GM18505 (cell line): ENCODE measurements around the gene TENT5C.

Source experiments
- ATAC-seq: cut with Tn5 transposase; IDR thresholded peaks from one replicate; pipeline ENCODE4 v1.9.1; 2021; ENCODE audit not compliant: unreplicated experiment
- POLR2A ChIP-seq: IDR thresholded peaks from 4 replicates; pipeline ENCODE4 v1.6.1; 2011; ENCODE audit warnings: borderline replicate concordance; ENCODE audit not compliant: insufficient read depth, insufficient read length; ENCODE audit errors: extremely low read depth

TENT5C gene

GRCh38 chr1:117658676-117659075 lies 52.8 kb downstream of the TENT5C start:
- no peak for TF ChIP-seq POLR2A
- ATAC-seq, result peak; percentile 30

DNA sequence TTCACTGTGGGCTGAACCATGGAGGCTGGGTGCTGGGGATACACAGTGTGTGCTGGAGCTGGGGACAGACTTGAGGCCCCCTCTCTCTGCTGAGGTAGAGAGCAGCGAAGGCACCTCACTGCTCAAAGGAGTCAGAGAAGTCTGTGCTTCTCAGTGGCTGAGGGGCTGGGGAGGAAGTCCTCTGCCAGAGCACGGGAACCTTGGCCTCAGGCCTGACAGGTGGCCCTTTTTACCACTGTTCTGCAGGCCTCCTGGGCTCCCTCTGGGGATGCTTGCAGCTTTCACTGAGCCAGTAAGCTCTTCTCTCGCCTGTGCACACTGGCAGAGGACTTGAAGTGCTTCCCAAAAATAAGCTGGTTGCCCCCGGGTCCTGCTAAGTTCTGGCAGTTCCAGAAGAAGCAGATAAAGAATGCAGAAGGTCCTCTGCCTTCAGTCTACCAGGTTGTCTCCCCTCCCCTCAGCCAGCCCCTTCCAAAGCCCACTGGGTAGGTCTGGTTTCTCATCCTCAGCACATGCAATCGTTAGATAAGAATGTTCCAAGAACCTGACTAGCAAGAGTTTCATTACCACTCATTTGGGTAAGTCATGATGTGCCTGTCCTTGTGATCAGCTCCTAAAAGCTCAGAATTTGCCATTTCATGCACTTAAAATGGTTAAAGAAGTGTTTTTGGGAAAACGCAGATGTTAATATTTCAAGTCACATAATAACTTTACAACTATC lies 53.9 kb downstream of the TENT5C start:
- no peak for TF ChIP-seq POLR2A
- ATAC-seq, result no peak

- no peak for ATAC-seq
- TF ChIP-seq POLR2A, result no peak
Observed at GRCh38 chr1:117660271-117660965, 54.6 kb downstream of the TENT5C start.

- TF ChIP-seq POLR2A, result no peak
- ATAC-seq, result no peak
Observed at GRCh38 chr1:117661027-117661426, 55.2 kb downstream of the TENT5C start.

- TF ChIP-seq POLR2A, result no peak
Observed at GRCh38 chr1:117662667-117663066, 56.8 kb downstream of the TENT5C start.

DNA sequence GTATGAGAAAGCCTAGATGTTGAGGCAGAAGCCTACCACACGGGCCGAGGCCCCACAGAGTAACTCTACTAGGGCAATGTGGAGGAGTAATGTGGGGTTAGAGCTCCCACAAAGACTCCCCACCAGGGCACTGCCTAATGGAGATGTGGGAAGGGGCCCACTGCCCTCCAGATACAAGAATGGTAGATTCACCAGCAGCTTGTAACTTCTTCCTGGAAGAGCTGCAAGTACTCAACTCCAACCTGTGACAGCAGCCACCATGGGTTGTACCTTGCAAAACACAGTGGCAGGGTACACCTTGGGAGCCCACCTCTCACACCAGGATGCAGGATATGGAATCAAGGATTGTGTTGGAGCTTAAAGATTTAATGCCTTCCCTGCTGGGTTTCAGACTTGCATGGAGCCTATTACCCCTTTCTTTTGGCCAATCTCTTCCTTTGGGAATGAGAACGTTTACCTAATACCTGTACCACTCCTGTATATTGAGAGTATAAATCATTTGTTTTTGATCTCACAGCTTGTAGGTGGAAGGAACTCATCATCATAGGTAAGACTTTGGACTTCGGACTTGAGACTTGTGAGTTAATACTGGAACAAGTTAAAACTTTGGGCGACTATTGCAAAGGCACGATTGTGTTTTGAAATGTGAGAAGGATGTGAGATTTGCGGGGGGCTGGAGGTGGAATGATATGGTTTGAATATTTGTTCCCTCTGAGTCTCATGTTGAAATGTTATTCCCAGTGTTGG lies 57.5 kb downstream of the TENT5C start:
- ATAC-seq, result no peak
- TF ChIP-seq POLR2A, result no peak

More at GRCh38 chr1:117662667-117663066, 56.8 kb downstream of the TENT5C start:
- ATAC-seq, result no peak

DNA sequence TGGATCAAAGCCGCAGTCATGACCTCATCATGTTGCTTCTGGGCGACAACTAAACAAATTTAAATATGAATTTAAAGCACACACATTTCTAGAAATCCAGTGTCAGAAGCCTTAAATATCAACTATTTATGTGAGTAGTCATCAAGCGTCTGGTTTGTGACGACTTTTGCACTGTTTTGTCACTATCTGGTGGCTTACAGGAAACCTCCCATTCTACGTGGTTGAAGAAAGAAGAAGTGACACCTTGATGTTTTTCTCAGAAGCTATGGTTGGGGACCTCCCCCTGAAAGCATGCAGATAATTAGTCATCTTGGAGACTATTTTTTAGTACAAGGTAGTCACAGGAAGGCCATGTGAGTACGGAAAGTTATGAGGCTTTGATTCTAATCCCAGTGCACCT lies 58.5 kb downstream of the TENT5C start:
- ATAC-seq, result peak; percentile 95
- no peak for TF ChIP-seq POLR2A

DNA sequence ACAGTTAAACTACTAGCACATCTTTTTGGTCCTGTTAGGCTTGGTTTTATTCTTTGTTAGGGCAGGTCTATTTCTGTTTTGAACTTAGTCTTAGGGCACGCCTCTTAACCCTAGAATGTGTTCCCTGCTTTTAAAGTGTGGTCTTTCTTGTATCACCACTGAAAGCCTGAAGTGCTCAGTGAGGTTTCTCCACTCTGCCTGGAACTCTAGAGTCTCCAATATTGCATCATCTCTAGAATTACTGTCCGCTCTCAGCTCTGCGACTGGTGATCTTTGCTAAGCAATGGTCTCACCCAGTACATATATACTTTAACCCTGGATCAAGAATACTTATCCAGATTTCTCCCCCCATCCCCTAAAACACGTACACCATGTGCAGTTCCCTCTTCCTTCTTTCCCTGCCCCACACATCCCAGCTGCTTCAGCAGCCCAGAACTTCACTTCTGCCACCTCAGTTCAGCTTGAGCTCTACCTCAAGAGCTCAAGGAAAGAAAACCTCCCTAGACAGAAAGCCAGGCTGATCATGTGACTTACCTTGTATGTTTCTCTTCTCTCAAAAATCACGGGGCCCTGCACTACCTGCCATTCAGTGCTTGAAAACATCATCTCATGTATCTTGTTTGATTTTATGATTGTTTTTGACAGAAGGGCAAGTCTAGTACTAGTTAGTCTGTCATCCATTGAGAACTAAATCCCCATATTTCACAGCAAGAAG lies 59.9 kb downstream of the TENT5C start:
- ATAC-seq, result no peak
- TF ChIP-seq POLR2A, result no peak

- no peak for TF ChIP-seq POLR2A
- ATAC-seq, result no peak
Observed at GRCh38 chr1:117669572-117669971, 63.7 kb downstream of the TENT5C start.

DNA sequence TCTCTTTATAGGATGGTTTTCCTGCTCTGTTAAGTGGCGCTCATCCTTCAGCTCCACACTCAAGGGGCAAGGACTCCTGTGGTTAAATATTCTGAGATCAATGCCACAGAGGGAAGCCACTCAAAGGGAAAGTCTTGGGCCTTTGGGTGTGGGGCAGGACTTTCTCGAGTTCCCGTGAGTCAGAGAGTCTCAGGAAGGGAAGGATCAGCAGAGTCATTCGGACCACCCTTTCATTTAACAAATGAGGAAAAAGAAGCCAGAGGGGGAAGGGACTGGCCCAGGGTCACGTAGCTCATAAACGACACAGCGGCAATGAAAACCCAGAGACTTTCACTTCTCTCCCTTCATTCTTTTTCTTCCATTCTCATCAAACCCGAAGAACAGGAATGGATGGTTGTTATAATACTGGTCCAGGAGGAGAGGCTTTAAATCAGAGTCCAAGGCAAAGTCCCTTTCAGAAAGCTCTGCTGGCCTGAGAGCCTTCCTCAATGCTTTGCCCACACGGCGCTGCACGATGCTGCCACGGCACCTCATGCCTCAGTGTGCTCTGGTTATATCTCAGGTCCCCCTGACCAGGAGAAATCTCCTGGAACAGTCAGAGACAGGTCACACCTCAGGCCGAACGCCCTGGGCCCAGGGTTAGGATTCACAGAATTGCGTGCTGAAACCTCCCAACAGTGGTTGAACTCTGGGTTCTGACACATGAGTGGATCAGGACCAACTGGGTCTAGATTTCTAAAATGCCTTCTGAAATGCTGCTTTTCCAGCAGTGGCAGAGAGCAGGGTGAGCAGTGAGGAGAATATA lies 65.3 kb downstream of the TENT5C start:
- TF ChIP-seq POLR2A, result no peak
- ATAC-seq, result no peak

DNA sequence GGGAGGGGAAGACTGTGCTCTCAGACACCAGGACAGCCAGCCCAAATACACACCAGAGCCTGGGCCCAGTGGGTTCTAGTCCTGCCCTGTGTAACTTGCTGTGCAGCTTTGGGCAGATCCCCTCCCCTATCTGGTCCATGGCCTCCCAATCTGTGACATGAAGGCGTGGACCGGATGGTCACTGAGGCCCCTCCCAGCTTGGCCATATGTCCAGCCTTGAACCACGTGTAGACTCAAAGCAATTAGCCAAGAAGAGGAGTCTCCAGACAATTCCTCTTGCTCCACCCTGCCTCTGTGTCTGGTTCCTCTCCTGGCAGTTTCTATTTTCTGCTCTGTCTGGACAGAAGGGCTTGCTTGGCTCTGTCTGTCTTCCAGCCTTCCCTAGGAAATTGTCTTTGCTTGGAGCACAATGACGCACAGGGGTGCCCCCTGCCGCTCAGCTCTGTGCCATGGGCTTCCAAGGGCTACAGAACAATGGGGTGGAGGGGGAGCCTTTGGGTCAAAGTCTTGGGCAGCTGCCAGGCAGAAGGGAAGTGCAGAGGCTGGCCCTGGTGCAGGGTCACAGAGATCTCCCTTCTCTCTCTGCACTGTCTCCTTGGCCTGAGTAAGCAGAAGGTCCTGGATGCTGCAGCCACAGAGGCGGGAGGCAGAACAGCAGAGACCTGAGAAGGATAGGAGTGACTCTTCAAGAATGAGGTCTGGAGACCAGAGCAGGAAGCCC lies 66.1 kb downstream of the TENT5C start:
- no peak for ATAC-seq
- no peak for TF ChIP-seq POLR2A

- no peak for TF ChIP-seq POLR2A
- no peak for ATAC-seq
Observed at GRCh38 chr1:117672756-117673155, 66.9 kb downstream of the TENT5C start.
